WTC11 (cell line): ENCODE measurements around the gene ACP4.

Experiments
- CBFB ChIP-seq: sonication (generic); formaldehyde crosslinking; IDR thresholded peaks from 2 replicates; pipeline ENCODE4 v1.8.1; 2022; ENCODE audit warnings: mild to moderate bottlenecking, low read depth, missing genetic modification reagents
- CREM ChIP-seq: sonication (generic); formaldehyde crosslinking; IDR thresholded peaks from 2 replicates; pipeline ENCODE4 v1.8.1; 2022; ENCODE audit warnings: mild to moderate bottlenecking, missing genetic modification reagents, moderate library complexity
- CTCF ChIP-seq: fragments of 200-600 bp; IDR thresholded peaks from 2 replicates; pipeline ENCODE4 v1.8.0; 2022; ENCODE audit warnings: antibody characterized with exemption
- MYBL2 ChIP-seq: sonication (generic); formaldehyde crosslinking; IDR thresholded peaks from 2 replicates; pipeline ENCODE4 v1.8.1; 2023; ENCODE audit warnings: mild to moderate bottlenecking, moderate library complexity, missing genetic modification reagents
- NFATC4 ChIP-seq: fragments of 250-450 bp; sonication (Bioruptor Pico); IDR thresholded peaks from 2 replicates; pipeline ENCODE4 v1.9.0; 2021; ENCODE audit warnings: mild to moderate bottlenecking
- TEAD4 ChIP-seq: sonication (generic); formaldehyde crosslinking; IDR thresholded peaks from 2 replicates; pipeline ENCODE4 v1.8.0; 2022; ENCODE audit warnings: mild to moderate bottlenecking, missing genetic modification reagents
- ZNF121 ChIP-seq: sonication (generic); formaldehyde crosslinking; IDR thresholded peaks from 2 replicates; pipeline ENCODE4 v1.8.0; 2023; ENCODE audit warnings: missing genetic modification reagents
- ZNF671 ChIP-seq: fragments of 250-450 bp; sonication (Bioruptor Pico); IDR thresholded peaks from 2 replicates; pipeline ENCODE4 v1.8.0; 2021; ENCODE audit warnings: mild to moderate bottlenecking
- TF ChIP-seq, protein P1 (sequence below): fragments of 250-450 bp; sonication (Bioruptor Pico); IDR thresholded peaks from 2 replicates; pipeline ENCODE4 v2.1.2; 2022; ENCODE audit warnings: mild to moderate bottlenecking, moderate library complexity
- TF ChIP-seq, protein P2 (sequence below): sonication (generic); formaldehyde crosslinking; IDR thresholded peaks from 2 replicates; pipeline ENCODE4 v1.8.1; 2022; ENCODE audit warnings: mild to moderate bottlenecking, moderate library complexity, missing genetic modification reagents

GRCh38 chr19:50796634-50797428 lies 6.6 kb downstream of the ACP4 start:
- TF ChIP-seq TEAD4 (CRISPR knock-in tag) (no peak), CBFB (no peak), ZNF671 (CRISPR knock-in tag) (no peak), CREM (CRISPR knock-in tag) (no peak), CTCF (no peak), NFATC4 (CRISPR knock-in tag) (no peak), MYBL2 (CRISPR knock-in tag) (no peak), ZNF121 (CRISPR knock-in tag) (no peak)
- TF ChIP-seq, protein P1, sequence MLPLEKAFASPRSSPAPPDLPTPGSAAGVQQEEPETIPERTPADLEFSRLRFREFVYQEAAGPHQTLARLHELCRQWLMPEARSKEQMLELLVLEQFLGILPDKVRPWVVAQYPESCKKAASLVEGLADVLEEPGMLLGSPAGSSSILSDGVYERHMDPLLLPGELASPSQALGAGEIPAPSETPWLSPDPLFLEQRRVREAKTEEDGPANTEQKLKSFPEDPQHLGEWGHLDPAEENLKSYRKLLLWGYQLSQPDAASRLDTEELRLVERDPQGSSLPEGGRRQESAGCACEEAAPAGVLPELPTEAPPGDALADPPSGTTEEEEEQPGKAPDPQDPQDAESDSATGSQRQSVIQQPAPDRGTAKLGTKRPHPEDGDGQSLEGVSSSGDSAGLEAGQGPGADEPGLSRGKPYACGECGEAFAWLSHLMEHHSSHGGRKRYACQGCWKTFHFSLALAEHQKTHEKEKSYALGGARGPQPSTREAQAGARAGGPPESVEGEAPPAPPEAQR (CRISPR knock-in tag), result no peak
- TF ChIP-seq, protein P2, sequence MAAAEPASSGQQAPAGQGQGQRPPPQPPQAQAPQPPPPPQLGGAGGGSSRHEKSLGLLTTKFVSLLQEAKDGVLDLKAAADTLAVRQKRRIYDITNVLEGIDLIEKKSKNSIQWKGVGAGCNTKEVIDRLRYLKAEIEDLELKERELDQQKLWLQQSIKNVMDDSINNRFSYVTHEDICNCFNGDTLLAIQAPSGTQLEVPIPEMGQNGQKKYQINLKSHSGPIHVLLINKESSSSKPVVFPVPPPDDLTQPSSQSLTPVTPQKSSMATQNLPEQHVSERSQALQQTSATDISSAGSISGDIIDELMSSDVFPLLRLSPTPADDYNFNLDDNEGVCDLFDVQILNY (CRISPR knock-in tag), result no peak
